ENCODE measurements around the gene ST3GAL5. TPM values are rescaled to one million over a fixed set of nuclear protein-coding genes. Genes with fewer than 3 reads are reported as not detected.

The ST3GAL5 gene
- total and polyA plus RNA-seq, 2 donors (not counting 1 experiment from before 2014, with no cell fraction given): 42.6 to 94.3 TPM

GRCh38 chr2:85920810-85921545 lies 32.2 kb upstream of the ST3GAL5 start:
- H3K4me1 Mint-ChIP-seq: peaks cover 7% of the 10 kb centered on the region

More at GRCh38 chr2:85920810-85921545, 32.2 kb upstream of the ST3GAL5 start:
- no peak for DNase-seq
- H2AFZ ChIP-seq (ENCODE audit: insufficient read depth, low read depth, low read length, poor library complexity, severe bottlenecking): no peak overlapping the region
- Mint-ChIP-seq H3K9me3 (ENCODE audit: insufficient read depth) (no peaks in the 10 kb centered on the region), H3K27ac (no peak overlapping the region), H3K4me3 (no peak overlapping the region), H3K27me3 (no peaks in the 10 kb centered on the region)
- H3K79me2 ChIP-seq (ENCODE audit: control insufficient read depth, insufficient read depth, low read length): no peaks in the 10 kb centered on the region
- 51% methylated on average over 2 of the region's 5 CpGs for WGBS (ENCODE audit: insufficient coverage)
- POLR2A ChIA-PET: no interaction called here
- no peaks in the 10 kb centered on the region for H3K36me3 ChIP-seq (replicated peaks in 1 of 2; ENCODE audit: control extremely low read depth in 1 of 2, control insufficient read depth in 1 of 2, extremely low read depth in 1 of 2, insufficient read depth in 2 of 2, low read length in 1 of 2)
- TF ChIP-seq CTCF (IDR thresholded peaks at IDR 0.05) (no peak), EZH2 (IDR thresholded peaks at IDR 0.05; ENCODE audit: borderline replicate concordance, insufficient read depth, low read depth, low read length, poor library complexity, severe bottlenecking) (no peak)
- no peak for ATAC-seq (ENCODE audit: low read depth)
- no peaks in the 10 kb centered on the region for H4K20me1 ChIP-seq (ENCODE audit: control insufficient read depth, insufficient read depth, low read length, poor library complexity, severe bottlenecking)
- intact Hi-C loops (cut with micrococcal nuclease): no loop called here
- H3K4me1 ChIP-seq (ENCODE audit: control insufficient read depth in 2 of 2, insufficient read depth in 2 of 2, low read length in 2 of 2): peaks cover 0 to 5% of the 10 kb centered on the region in 2 donors
- peaks cover 0 to 2% (median 0%) of the 10 kb centered on the region in 4 experiments for H3K27me3 ChIP-seq (replicated peaks in 1 of 4; ENCODE audit: control extremely low read depth in 1 of 4, control insufficient read depth in 3 of 4, insufficient read depth in 4 of 4, low read length in 3 of 4)
- H3K27ac ChIP-seq (ENCODE audit: low read length in 2 of 2): no peak overlapping the region
- no peak overlapping the region for H3K4me3 ChIP-seq (ENCODE audit: control extremely low read depth in 1 of 5, extremely low read depth in 1 of 5, insufficient read depth in 1 of 5, low read depth in 2 of 5, low read length in 4 of 5)
- CTCF ChIA-PET: interaction anchor here (2.0 kb wide), 1 partner anchor 115 kb away, joined by 6 read pairs; no protein-coding TSS in a partner anchor
- H3K9me3 ChIP-seq (ENCODE audit: control extremely low read depth in 1 of 3, control insufficient read depth in 2 of 3, insufficient read depth in 1 of 3, low read length in 2 of 3): no peaks in the 10 kb centered on the region
- no peak overlapping the region for H3K4me2 ChIP-seq (replicated peaks; ENCODE audit: low read depth, low read length, poor library complexity, severe bottlenecking)
- no peak overlapping the region for H3K9ac ChIP-seq (ENCODE audit: low read length)

All from B cell (primary cell).